ENCODE data around the gene GPRC5A.
"Not testable (repeated sequence)": the region's sequence is repeated elsewhere in the genome, so short reads cannot be mapped to it uniquely, and the experiment has no call there.

GPRC5A gene

GRCh38 chr12:12891080-12891880 lies at the start of gene GPRC5A:
TSS of gene GPRC5A (plus strand) at chr12:12891562. CDS start at chr12:12908250, 16,688 bp downstream.
- peak; percentile 28 for DNase-seq (ENCODE audit: low spot score)

GRCh38 chr12:12845794-12846243 lies 45.5 kb upstream of the GPRC5A start:
- peak; percentile 8 for DNase-seq (ENCODE audit: low spot score)

GRCh38 chr12:12846780-12847179 lies 44.6 kb upstream of the GPRC5A start:
- DNase-seq (ENCODE audit: low spot score), result peak; percentile 64

GRCh38 chr12:12853435-12853834 lies 37.9 kb upstream of the GPRC5A start:
- DNase-seq (ENCODE audit: low spot score), result no peak

GRCh38 chr12:12859690-12860089 lies 31.7 kb upstream of the GPRC5A start:
- no peak for DNase-seq (ENCODE audit: low spot score)

GRCh38 chr12:12864243-12864642 lies 27.1 kb upstream of the GPRC5A start:
- DNase-seq (ENCODE audit: low spot score), result no peak

- no peak for DNase-seq (ENCODE audit: low spot score)
Observed at GRCh38 chr12:12868477-12869235, 22.7 kb upstream of the GPRC5A start.

- DNase-seq (ENCODE audit: low spot score), result no peak
Observed at GRCh38 chr12:12870465-12870864, 20.9 kb upstream of the GPRC5A start.

GRCh38 chr12:12871587-12872138 lies 19.7 kb upstream of the GPRC5A start:
- no peak for DNase-seq (ENCODE audit: low spot score)

- no peak for DNase-seq (ENCODE audit: low spot score)
Observed at GRCh38 chr12:12872139-12872933, 19.0 kb upstream of the GPRC5A start.

- no peak for DNase-seq (ENCODE audit: low spot score)
Observed at GRCh38 chr12:12872934-12873275, 18.5 kb upstream of the GPRC5A start.

GRCh38 chr12:12874029-12874428 lies 17.3 kb upstream of the GPRC5A start:
- DNase-seq (ENCODE audit: low spot score), result no peak

GRCh38 chr12:12875301-12875700 lies 16.1 kb upstream of the GPRC5A start:
- not testable (repeated sequence) for DNase-seq (ENCODE audit: low spot score)

GRCh38 chr12:12877153-12877768 lies 14.1 kb upstream of the GPRC5A start:
- no peak for DNase-seq (ENCODE audit: low spot score)

- no peak for DNase-seq (ENCODE audit: low spot score)
Observed at GRCh38 chr12:12877781-12878455, 13.4 kb upstream of the GPRC5A start.

GRCh38 chr12:12880537-12880936 lies 10.8 kb upstream of the GPRC5A start:
- no peak for DNase-seq (ENCODE audit: low spot score)

GRCh38 chr12:12881151-12881909 lies 10.0 kb upstream of the GPRC5A start:
- no peak for DNase-seq (ENCODE audit: low spot score)

- no peak for DNase-seq (ENCODE audit: low spot score)
Observed at GRCh38 chr12:12882288-12882687, 9.1 kb upstream of the GPRC5A start.

- no peak for DNase-seq (ENCODE audit: low spot score)
Observed at GRCh38 chr12:12883369-12884001, 7.9 kb upstream of the GPRC5A start.
